Glomerular endothelial cell (primary cell): Measurements from ENCODE around the gene CANT1. TPM values are rescaled to one million over a fixed set of nuclear protein-coding genes. Genes with fewer than 3 reads are reported as not detected.
"Not testable (repeated sequence)": the region's sequence is repeated elsewhere in the genome, so short reads cannot be mapped to it uniquely, and the experiment has no call there.

Source experiments
- DNase-seq: peaks from one replicate; pipeline ENCODE4 v3.0.0-alpha.2; 2011; ENCODE audit warnings: low read depth, low spot score; ENCODE audit errors: extremely low read depth
- total RNA-seq: library from RNA; depleted of rRNA; stranded (reverse); fragments of >200 nt; gene quantifications from 2 replicates; pipeline ENCODE4 v1.2.3, GENCODE V29; 2015

Gene CANT1
- total RNA-seq, 1 donor from 2014 or later: 62.4 TPM

GRCh38 chr17:78963378-78963777, 46.2 kb downstream of the CANT1 start:
- no peak for DNase-seq

- not testable (repeated sequence) for DNase-seq
Observed at GRCh38 chr17:78962984-78963348, 46.6 kb downstream of the CANT1 start.

- DNase-seq: no peak
Observed at GRCh38 chr17:78962345-78962983, 47.1 kb downstream of the CANT1 start.

GRCh38 chr17:78961571-78961970, 48.0 kb downstream of the CANT1 start:
- no peak for DNase-seq

GRCh38 chr17:78960928-78961327, 48.6 kb downstream of the CANT1 start:
- no peak for DNase-seq

GRCh38 chr17:78959803-78960202, 49.8 kb downstream of the CANT1 start:
- DNase-seq: no peak

- no peak for DNase-seq
Observed at GRCh38 chr17:78958641-78959127, 50.9 kb downstream of the CANT1 start.

- DNase-seq: no peak
Observed at GRCh38 chr17:78957128-78957527, 52.4 kb downstream of the CANT1 start.

- DNase-seq: no peak
Observed at GRCh38 chr17:78956254-78956653, 53.3 kb downstream of the CANT1 start.

GRCh38 chr17:78954684-78955083, 54.9 kb downstream of the CANT1 start:
- no peak for DNase-seq

- no peak for DNase-seq
Observed at GRCh38 chr17:78953356-78954350, 55.9 kb downstream of the CANT1 start.

- no peak for DNase-seq
Observed at GRCh38 chr17:78952706-78953105, 56.9 kb downstream of the CANT1 start.

- DNase-seq: no peak
Observed at GRCh38 chr17:78951967-78952551, 57.5 kb downstream of the CANT1 start.

- DNase-seq: no peak
Observed at GRCh38 chr17:78950870-78951269, 58.7 kb downstream of the CANT1 start.

GRCh38 chr17:78947235-78948149, 62.1 kb downstream of the CANT1 start:
- DNase-seq: no peak

- DNase-seq: no peak
Observed at GRCh38 chr17:78946631-78947030, 62.9 kb downstream of the CANT1 start.

- no peak for DNase-seq
Observed at GRCh38 chr17:78946131-78946530, 63.4 kb downstream of the CANT1 start.

GRCh38 chr17:78945455-78945854, 64.1 kb downstream of the CANT1 start:
- not testable (repeated sequence) for DNase-seq

GRCh38 chr17:78944956-78945355, 64.6 kb downstream of the CANT1 start:
- DNase-seq: no peak

GRCh38 chr17:78944026-78944425, 65.5 kb downstream of the CANT1 start:
- DNase-seq: no peak
